GM12878 (cell line): ENCODE measurements around the gene UBE2J2.

Experiments used
- BCL11A ChIP-seq: IDR thresholded peaks from 2 replicates; pipeline ENCODE4 v1.6.1; 2011; ENCODE audit warnings: low read depth, low read length
- E2F8 ChIP-seq: fragments of 450-650 bp; IDR thresholded peaks from 2 replicates; pipeline ENCODE4 v1.6.1; 2018; ENCODE audit warnings: mild to moderate bottlenecking, low read depth, moderate library complexity; ENCODE audit not compliant: partially characterized antibody
- JUNB ChIP-seq: IDR thresholded peaks from 2 replicates; pipeline ENCODE4 v1.6.1; 2016; ENCODE audit warnings: antibody characterized with exemption, mild to moderate bottlenecking
- POLR2A ChIP-seq: IDR thresholded peaks from 2 replicates; pipeline ENCODE4 v1.6.1; 2011; ENCODE audit warnings: low read depth, mild to moderate bottlenecking, low read length
- SP1 ChIP-seq: IDR thresholded peaks from one replicate; pipeline ENCODE4 v1.6.1; 2011; ENCODE audit warnings: low read depth, low read length
- SREBF1 ChIP-seq: IDR thresholded peaks from 2 replicates; pipeline ENCODE4 v1.6.1; 2012; ENCODE audit warnings: mild to moderate bottlenecking, low read length
- USF2 ChIP-seq: IDR thresholded peaks from 2 replicates; pipeline ENCODE4 v1.6.1; 2011; ENCODE audit warnings: low read depth, low read length, improper control_type of control experiment, borderline replicate concordance
- TF ChIP-seq, protein P1 (sequence below): IDR thresholded peaks from 2 replicates; pipeline ENCODE4 v1.6.1; 2011; ENCODE audit warnings: low read depth, mild to moderate bottlenecking, low read length, moderate library complexity, borderline replicate concordance; ENCODE audit errors: extremely low read depth

DNA sequence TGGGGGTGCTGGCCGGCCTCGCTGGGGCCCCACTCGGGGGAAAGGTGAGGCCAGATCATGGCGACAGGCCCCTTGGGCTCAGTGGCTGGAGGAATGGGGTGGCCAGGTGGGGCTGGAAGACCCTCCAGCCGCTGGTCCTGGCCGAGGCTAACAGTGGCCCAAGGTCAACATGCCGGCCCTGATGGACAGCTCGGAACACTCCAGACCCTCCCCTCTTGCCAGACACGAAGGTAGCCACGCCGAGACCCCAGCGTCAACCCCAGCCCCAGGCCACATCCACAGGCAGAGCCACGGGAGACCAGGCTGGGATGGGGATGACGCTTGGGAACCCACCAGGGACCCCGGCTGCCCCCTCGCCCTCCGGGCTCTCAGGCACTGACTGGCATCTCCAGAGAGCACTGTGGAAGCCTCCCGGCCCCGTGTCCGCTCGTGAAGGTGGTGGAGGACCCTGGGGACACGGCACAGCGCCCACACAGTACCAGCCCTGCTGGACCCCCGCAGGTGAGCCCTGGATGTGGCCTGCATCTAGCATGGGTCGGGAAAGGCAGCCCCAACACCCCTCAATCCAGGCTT, 26.2 kb downstream of the UBE2J2 start:
- no peak for TF ChIP-seq E2F8
- TF ChIP-seq USF2, result no peak
- no peak for TF ChIP-seq SP1
- no peak for TF ChIP-seq SREBF1
- TF ChIP-seq, protein P1, sequence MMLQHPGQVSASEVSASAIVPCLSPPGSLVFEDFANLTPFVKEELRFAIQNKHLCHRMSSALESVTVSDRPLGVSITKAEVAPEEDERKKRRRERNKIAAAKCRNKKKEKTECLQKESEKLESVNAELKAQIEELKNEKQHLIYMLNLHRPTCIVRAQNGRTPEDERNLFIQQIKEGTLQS, result no peak
- TF ChIP-seq JUNB, result no peak
- peak; percentile 6; the same call in 1 of the 2 replicates for TF ChIP-seq POLR2A
- TF ChIP-seq BCL11A, result no peak
